Measurements from ENCODE around the gene ZNF792. TPM values are rescaled to one million over a fixed set of nuclear protein-coding genes. Genes with fewer than 3 reads are reported as not detected.

The ZNF792 gene
- total and polyA plus RNA-seq, 2 of the 4 experiments (the other 2 are of a cell fraction), result 1.5 to 4.8 TPM

DNA sequence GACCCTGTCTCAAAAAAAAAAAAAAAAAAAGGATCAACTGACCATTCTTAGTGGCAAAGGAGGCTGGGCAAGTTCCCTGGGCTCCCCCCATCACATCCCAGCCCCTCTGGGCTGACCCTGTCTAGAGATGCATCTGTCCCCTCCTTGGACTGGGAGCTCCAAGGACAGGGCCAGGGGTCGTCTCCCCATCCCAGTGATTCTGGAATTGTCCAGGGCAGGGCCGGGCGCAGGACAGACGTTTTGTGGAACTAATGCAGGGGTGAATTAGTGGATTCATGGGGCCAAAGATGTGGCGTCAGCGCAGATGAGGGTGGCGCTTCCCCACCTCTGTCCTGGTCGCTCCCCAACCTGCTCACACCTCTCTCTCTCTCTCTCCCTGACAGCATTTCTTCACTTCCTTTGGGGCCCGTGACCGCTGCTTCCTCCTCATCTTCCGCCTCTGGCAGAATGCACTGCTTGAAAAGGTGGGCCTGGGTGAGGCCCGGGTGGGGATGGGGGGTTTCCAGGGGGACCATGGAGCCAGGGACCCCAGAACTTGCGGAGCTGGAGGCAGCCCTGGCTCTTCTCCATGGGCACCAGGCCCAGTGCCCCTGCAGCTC lies 47.2 kb upstream of the ZNF792 start:
- H2BK15ac ChIP-seq (ENCODE audit: low read depth, low read length), result no peak overlapping the region
- dilution Hi-C loops (cut with HindIII; ENCODE audit: low sequenced_read_pairs, unreplicated experiment) (no loop called here), in situ Hi-C loops (cut with MboI; ENCODE audit: low sequenced_read_pairs) (no loop called here), intact Hi-C loops (cut with micrococcal nuclease) (no loop called here)
- no peak overlapping the region for H4K8ac ChIP-seq (ENCODE audit: low read depth in 2 of 2, low read length in 2 of 2)
- H3K18ac ChIP-seq (ENCODE audit: low read depth, low read length), result no peak overlapping the region
- H3K9me3 ChIP-seq (ENCODE audit: control insufficient read depth, insufficient read depth, low read length), result no peaks in the 10 kb centered on the region
- no peak overlapping the region for H2BK20ac ChIP-seq (ENCODE audit: low read depth, low read length)
- POLR2A ChIA-PET (ENCODE audit: unreplicated experiment), result no interaction called here
- H4K91ac ChIP-seq (ENCODE audit: insufficient read depth, low read depth, low read length), result no peak overlapping the region
- H2AFZ ChIP-seq (replicated peaks; ENCODE audit: low read length, poor library complexity), result no peak overlapping the region
- peaks cover 22% of the 10 kb centered on the region for H4K20me1 ChIP-seq (ENCODE audit: insufficient read depth, low read length)
- H3K56ac ChIP-seq (ENCODE audit: extremely low read depth, insufficient read depth, low read length), result no peak overlapping the region
- CTCF ChIA-PET, result interaction anchor here (0.7 kb wide), 1 partner anchor 20 kb away, joined by 6 read pairs; no protein-coding TSS in a partner anchor
- no peak overlapping the region for H3K4ac ChIP-seq (ENCODE audit: low read depth, low read length)
- no TSS peak for BruUV-seq (replicated peaks)
- no peak overlapping the region for H3K4me3 ChIP-seq (ENCODE audit: insufficient read depth, low read depth, low read length)
- no peak overlapping the region for H3K27ac ChIP-seq (ENCODE audit: insufficient read depth, low read length)
- H3K27me3 ChIP-seq (ENCODE audit: control insufficient read depth, insufficient read depth, low read length), result no peaks in the 10 kb centered on the region
- H3K4me1 ChIP-seq (ENCODE audit: control insufficient read depth, insufficient read depth, low read length), result peaks cover 7% of the 10 kb centered on the region
- no peak overlapping the region for H3K4me2 ChIP-seq (ENCODE audit: low read depth, low read length)
- no peak overlapping the region for H2AK9ac ChIP-seq (replicated peaks; ENCODE audit: low read depth, low read length, poor library complexity)
- no peak overlapping the region for H3K14ac ChIP-seq (replicated peaks; ENCODE audit: low read depth, low read length)
- TF ChIP-seq MAZ (IDR thresholded peaks at IDR 0.05; ENCODE audit: borderline replicate concordance, low read depth, low read length) (no peak), CEBPB (IDR thresholded peaks at IDR 0.05; ENCODE audit: low read depth, low read length) (no peak), CHD1 (IDR thresholded peaks at IDR 0.05; ENCODE audit: low read depth, low read length) (no peak), SMC3 (IDR thresholded peaks at IDR 0.05; ENCODE audit: low read depth, low read length) (no peak), FOS (IDR thresholded peaks at IDR 0.05; ENCODE audit: low read depth, low read length) (no peak), MAFK (IDR thresholded peaks at IDR 0.05; ENCODE audit: low read depth, low read length) (no peak), RCOR1 (IDR thresholded peaks at IDR 0.05; ENCODE audit: insufficient replicate concordance, low read length) (no peak), RFX5 (IDR thresholded peaks at IDR 0.05; ENCODE audit: low read depth, low read length) (no peak), RAD21 (IDR thresholded peaks at IDR 0.05; ENCODE audit: low read length) (no peak), MXI1 (IDR thresholded peaks at IDR 0.05; ENCODE audit: borderline replicate concordance, low read depth, low read length) (no peak), NFE2L2 (IDR thresholded peaks at IDR 0.05; ENCODE audit: low read depth, low read length) (no peak), BHLHE40 (IDR thresholded peaks at IDR 0.05; ENCODE audit: low read depth, low read length) (no peak), POLR2A (IDR thresholded peaks at IDR 0.05; ENCODE audit: low read depth, low read length) (no peak)
- TF ChIP-seq, protein P1, sequence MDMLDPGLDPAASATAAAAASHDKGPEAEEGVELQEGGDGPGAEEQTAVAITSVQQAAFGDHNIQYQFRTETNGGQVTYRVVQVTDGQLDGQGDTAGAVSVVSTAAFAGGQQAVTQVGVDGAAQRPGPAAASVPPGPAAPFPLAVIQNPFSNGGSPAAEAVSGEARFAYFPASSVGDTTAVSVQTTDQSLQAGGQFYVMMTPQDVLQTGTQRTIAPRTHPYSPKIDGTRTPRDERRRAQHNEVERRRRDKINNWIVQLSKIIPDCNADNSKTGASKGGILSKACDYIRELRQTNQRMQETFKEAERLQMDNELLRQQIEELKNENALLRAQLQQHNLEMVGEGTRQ (IDR thresholded peaks at IDR 0.05; ENCODE audit: low read depth, low read length), result no peak
- TF ChIP-seq, protein P2, sequence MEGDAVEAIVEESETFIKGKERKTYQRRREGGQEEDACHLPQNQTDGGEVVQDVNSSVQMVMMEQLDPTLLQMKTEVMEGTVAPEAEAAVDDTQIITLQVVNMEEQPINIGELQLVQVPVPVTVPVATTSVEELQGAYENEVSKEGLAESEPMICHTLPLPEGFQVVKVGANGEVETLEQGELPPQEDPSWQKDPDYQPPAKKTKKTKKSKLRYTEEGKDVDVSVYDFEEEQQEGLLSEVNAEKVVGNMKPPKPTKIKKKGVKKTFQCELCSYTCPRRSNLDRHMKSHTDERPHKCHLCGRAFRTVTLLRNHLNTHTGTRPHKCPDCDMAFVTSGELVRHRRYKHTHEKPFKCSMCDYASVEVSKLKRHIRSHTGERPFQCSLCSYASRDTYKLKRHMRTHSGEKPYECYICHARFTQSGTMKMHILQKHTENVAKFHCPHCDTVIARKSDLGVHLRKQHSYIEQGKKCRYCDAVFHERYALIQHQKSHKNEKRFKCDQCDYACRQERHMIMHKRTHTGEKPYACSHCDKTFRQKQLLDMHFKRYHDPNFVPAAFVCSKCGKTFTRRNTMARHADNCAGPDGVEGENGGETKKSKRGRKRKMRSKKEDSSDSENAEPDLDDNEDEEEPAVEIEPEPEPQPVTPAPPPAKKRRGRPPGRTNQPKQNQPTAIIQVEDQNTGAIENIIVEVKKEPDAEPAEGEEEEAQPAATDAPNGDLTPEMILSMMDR (conservative IDR thresholded peaks at IDR 0.05; ENCODE audit: low read depth, low read length), result no peak
- TF ChIP-seq, protein P3, sequence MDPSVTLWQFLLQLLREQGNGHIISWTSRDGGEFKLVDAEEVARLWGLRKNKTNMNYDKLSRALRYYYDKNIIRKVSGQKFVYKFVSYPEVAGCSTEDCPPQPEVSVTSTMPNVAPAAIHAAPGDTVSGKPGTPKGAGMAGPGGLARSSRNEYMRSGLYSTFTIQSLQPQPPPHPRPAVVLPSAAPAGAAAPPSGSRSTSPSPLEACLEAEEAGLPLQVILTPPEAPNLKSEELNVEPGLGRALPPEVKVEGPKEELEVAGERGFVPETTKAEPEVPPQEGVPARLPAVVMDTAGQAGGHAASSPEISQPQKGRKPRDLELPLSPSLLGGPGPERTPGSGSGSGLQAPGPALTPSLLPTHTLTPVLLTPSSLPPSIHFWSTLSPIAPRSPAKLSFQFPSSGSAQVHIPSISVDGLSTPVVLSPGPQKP (IDR thresholded peaks at IDR 0.05; ENCODE audit: borderline replicate concordance, low read depth, low read length), result no peak
- H3K36me3 ChIP-seq (ENCODE audit: control insufficient read depth, insufficient read depth, low read length), result peaks cover 60% of the 10 kb centered on the region
- no peak overlapping the region for H3K9ac ChIP-seq (ENCODE audit: low read depth, low read length)
- H2BK120ac ChIP-seq (ENCODE audit: low read depth, low read length), result no peak overlapping the region
- peaks cover 8% of the 10 kb centered on the region for H3K9me1 ChIP-seq (ENCODE audit: insufficient read depth, low read length)
- H3K79me1 ChIP-seq (ENCODE audit: low read depth in 1 of 2, low read length in 2 of 2), result peaks cover 2 to 52% of the 10 kb centered on the region in 2 experiments; a peak in 3 of 4 replicates
- H4K5ac ChIP-seq (ENCODE audit: low read depth, low read length), result no peak overlapping the region
- DNase-seq (no peak), ATAC-seq (ENCODE audit: low read depth) (no peak)
- no peak overlapping the region for H3K23ac ChIP-seq (ENCODE audit: low read depth, low read length)
- 100% methylated on average over 7 of the region's 13 CpGs; no CpG with 5 or more reads in 1 of the 2 experiments for WGBS, 2 experiments (ENCODE audit: extremely low coverage in 2 of 2, insufficient read length in 1 of 2)
- H2AK5ac ChIP-seq (ENCODE audit: low read depth, low read length), result no peak overlapping the region
- no peak overlapping the region for H2BK5ac ChIP-seq (ENCODE audit: low read depth, low read length, poor library complexity, severe bottlenecking)

All from IMR-90 (cell line).